Trophoblast cell (in vitro differentiated cells and primary cell): ENCODE measurements around the gene PIR.

ENCODE experiments used
- DNase-seq, 2 donors: peaks; one replicate each; pipeline ENCODE4 v3.0.0-alpha.2; 2016
- H2AFZ ChIP-seq: 2 replicates; pipeline ENCODE4 v1.6.1; 2013; ENCODE audit warnings: low read length, moderate library complexity, mild to moderate bottlenecking; ENCODE audit not compliant: insufficient read depth, poor library complexity
- H2AK5ac ChIP-seq: 2 replicates; pipeline ENCODE4 v1.6.1; 2013; ENCODE audit warnings: mild to moderate bottlenecking, low read length
- H2BK120ac ChIP-seq: 2 replicates; pipeline ENCODE4 v1.6.1; 2013; ENCODE audit warnings: low read length, mild to moderate bottlenecking, moderate library complexity; ENCODE audit not compliant: insufficient read depth, poor library complexity
- H2BK12ac ChIP-seq: 2 replicates; pipeline ENCODE4 v1.6.1; 2013; ENCODE audit warnings: mild to moderate bottlenecking, low read length, moderate library complexity
- H2BK5ac ChIP-seq: 2 replicates; pipeline ENCODE4 v1.6.1; 2013; ENCODE audit warnings: low read length, low read depth, moderate library complexity, mild to moderate bottlenecking; ENCODE audit not compliant: poor library complexity
- H3K14ac ChIP-seq: 2 replicates; pipeline ENCODE4 v1.6.1; 2013; ENCODE audit warnings: mild to moderate bottlenecking, low read length
- H3K18ac ChIP-seq: 2 replicates; pipeline ENCODE4 v1.6.1; 2013; ENCODE audit warnings: mild to moderate bottlenecking, low read length
- H3K23ac ChIP-seq: 2 replicates; pipeline ENCODE4 v1.6.1; 2013; ENCODE audit warnings: low read length
- H3K27ac ChIP-seq: 2 replicates; pipeline ENCODE4 v1.5.1; 2013; ENCODE audit warnings: low read depth, mild to moderate bottlenecking, inconsistent platforms, low read length, moderate library complexity
- H3K27me3 ChIP-seq: 2 replicates; pipeline ENCODE4 v1.6.1; 2013; ENCODE audit warnings: inconsistent platforms, mild to moderate bottlenecking, low read length, moderate library complexity; ENCODE audit not compliant: insufficient read depth
- H3K36me3 ChIP-seq, 2 experiments: 1 replicate in 1 of 2; 2 replicates in 1 of 2; pipeline ENCODE4 v1.6.1; 2013; ENCODE audit warnings: low read length in 2 of 2, mild to moderate bottlenecking in 2 of 2, moderate library complexity in 1 of 2; ENCODE audit not compliant: insufficient read depth in 2 of 2, control insufficient read depth in 1 of 2
- H3K4ac ChIP-seq: 2 replicates; pipeline ENCODE4 v1.6.1; 2013; ENCODE audit warnings: low read depth, mild to moderate bottlenecking, low read length, moderate library complexity
- H3K4me1 ChIP-seq, 2 experiments: 1 replicate in 1 of 2; 2 replicates in 1 of 2; pipeline ENCODE4 v1.6.1; 2013; ENCODE audit warnings: low read length in 2 of 2, mild to moderate bottlenecking in 2 of 2, moderate library complexity in 1 of 2; ENCODE audit not compliant: insufficient read depth in 2 of 2, control insufficient read depth in 1 of 2
- H3K4me2 ChIP-seq: 2 replicates; pipeline ENCODE4 v1.6.1; 2013; ENCODE audit warnings: inconsistent platforms, mild to moderate bottlenecking, low read length, moderate library complexity
- H3K4me3 ChIP-seq: 2 replicates; pipeline ENCODE4 v1.5.1; 2013; ENCODE audit warnings: mild to moderate bottlenecking, low read depth, low read length, inconsistent platforms
- H3K79me1 ChIP-seq: one replicate; pipeline ENCODE4 v1.6.1; 2013; ENCODE audit warnings: low read length
- H3K79me2 ChIP-seq: 2 replicates; pipeline ENCODE4 v1.6.1; 2013; ENCODE audit warnings: low read length, mild to moderate bottlenecking; ENCODE audit not compliant: control insufficient read depth, insufficient read depth, poor library complexity
- H3K9ac ChIP-seq: 2 replicates; pipeline ENCODE4 v1.6.1; 2013; ENCODE audit warnings: mild to moderate bottlenecking, low read length
- H3K9me3 ChIP-seq: 2 replicates; pipeline ENCODE4 v1.6.1; 2013; ENCODE audit warnings: low read depth, mild to moderate bottlenecking, control low read depth, inconsistent platforms, low read length; ENCODE audit not compliant: insufficient read depth
- H4K12ac ChIP-seq: 2 replicates; pipeline ENCODE4 v1.6.1; 2013; ENCODE audit warnings: low read depth, mild to moderate bottlenecking, low read length, moderate library complexity
- H4K8ac ChIP-seq: 2 replicates; pipeline ENCODE4 v1.6.1; 2013; ENCODE audit warnings: low read depth, mild to moderate bottlenecking, low read length, moderate library complexity
- H4K91ac ChIP-seq: one replicate; pipeline ENCODE4 v1.6.1; 2013; ENCODE audit warnings: low read depth, mild to moderate bottlenecking, low read length, moderate library complexity
- WGBS: extraction: QIAGEN DNeasy Blood & Tissue Kit; methylation state at CpG from one replicate; pipeline ENCODE4 v1.1.7; 2013; ENCODE audit warnings: missing lambda C conversion rate; ENCODE audit not compliant: insufficient read length, insufficient coverage; ENCODE audit errors: extremely low coverage; 5-methylcytosine and 5-hydroxymethylcytosine counted together

Gene PIR

DNA sequence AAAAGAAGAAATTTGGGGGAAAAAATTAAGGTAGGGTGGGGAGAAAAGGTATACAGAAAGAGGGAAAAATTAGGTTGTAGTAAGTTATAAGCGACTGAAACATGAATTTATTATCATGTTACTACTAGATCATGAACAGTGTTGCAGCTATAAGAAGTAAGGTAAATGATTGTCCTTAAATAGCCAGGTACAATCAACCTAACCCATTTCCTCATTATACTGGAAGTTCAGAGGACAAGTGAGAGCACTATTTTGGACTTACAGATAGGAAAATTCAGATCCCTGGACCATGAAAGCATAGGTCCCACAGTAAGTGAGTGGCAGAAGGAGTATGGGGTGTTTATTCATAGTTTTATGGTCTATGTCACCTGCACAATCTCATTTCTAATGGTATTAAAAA lies 23.5 kb downstream of the PIR start:
- H3K9ac ChIP-seq = no peak overlapping the region
- WGBS = no CpG with 5 or more reads among the region's 1 CpG

DNA sequence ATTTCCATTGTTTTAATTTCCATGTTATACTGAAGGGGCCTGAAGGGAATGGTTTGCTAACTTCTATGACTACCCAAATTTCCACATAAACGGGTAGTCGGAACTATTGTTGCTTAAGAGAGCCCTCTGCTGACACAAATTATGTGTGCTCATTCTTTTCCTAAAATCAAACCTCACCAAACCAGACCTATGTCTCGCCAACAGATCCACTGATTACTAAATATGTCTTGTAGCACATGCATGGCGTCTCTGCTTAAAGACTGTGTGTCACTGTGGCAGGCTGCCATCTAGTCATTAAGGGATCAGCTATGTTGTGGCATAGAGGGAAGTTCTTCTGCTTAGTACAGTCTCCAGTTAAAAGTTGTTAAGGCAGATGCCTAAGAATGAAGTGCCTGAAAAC lies 25.1 kb downstream of the PIR start:
- H3K23ac ChIP-seq = no peak overlapping the region
- no peaks in the 10 kb centered on the region for H3K79me2 ChIP-seq
- no peak overlapping the region for H2BK5ac ChIP-seq
- no peak overlapping the region for H3K9ac ChIP-seq
- no peaks in the 10 kb centered on the region for H3K36me3 ChIP-seq
- H3K4me2 ChIP-seq = no peak overlapping the region
- no peak overlapping the region for H3K27ac ChIP-seq
- no peak overlapping the region for H2BK120ac ChIP-seq
- no peaks in the 10 kb centered on the region for H3K4me1 ChIP-seq
- no CpG with 5 or more reads among the region's 4 CpGs for WGBS
- no peaks in the 10 kb centered on the region for H3K27me3 ChIP-seq
- no peak overlapping the region for H4K12ac ChIP-seq
- H4K91ac ChIP-seq = no peak overlapping the region
- no peak overlapping the region for H3K4me3 ChIP-seq
- no peaks in the 10 kb centered on the region for H3K9me3 ChIP-seq
- DNase-seq = peak; percentile 15 to 63
- no peak overlapping the region for H3K18ac ChIP-seq
- no peak overlapping the region for H3K14ac ChIP-seq
- no peak overlapping the region for H2AFZ ChIP-seq
- H4K8ac ChIP-seq = no peak overlapping the region
- H3K79me1 ChIP-seq = no peaks in the 10 kb centered on the region
- H3K4ac ChIP-seq = no peak overlapping the region
- no peak overlapping the region for H2BK12ac ChIP-seq
- H2AK5ac ChIP-seq = no peak overlapping the region

More for the DNA sequence above, 23.5 kb downstream of the PIR start:
- Histone ChIP-seq H3K18ac (no peak overlapping the region), H3K27me3 (no peaks in the 10 kb centered on the region), H3K27ac (no peak overlapping the region), H3K4me1 (no peaks in the 10 kb centered on the region), H3K14ac (no peak overlapping the region), H2AFZ (no peak overlapping the region), H4K12ac (no peak overlapping the region), H2BK120ac (no peak overlapping the region), H3K79me1 (no peaks in the 10 kb centered on the region), H3K4me2 (no peak overlapping the region), H2BK5ac (no peak overlapping the region), H4K8ac (no peak overlapping the region), H3K9me3 (no peaks in the 10 kb centered on the region), H3K23ac (no peak overlapping the region), H3K79me2 (no peaks in the 10 kb centered on the region), H4K91ac (no peak overlapping the region), H2AK5ac (no peak overlapping the region), H3K36me3 (no peaks in the 10 kb centered on the region), H3K4me3 (no peak overlapping the region), H2BK12ac (no peak overlapping the region), H3K4ac (no peak overlapping the region)
- DNase-seq = no peak

DNA sequence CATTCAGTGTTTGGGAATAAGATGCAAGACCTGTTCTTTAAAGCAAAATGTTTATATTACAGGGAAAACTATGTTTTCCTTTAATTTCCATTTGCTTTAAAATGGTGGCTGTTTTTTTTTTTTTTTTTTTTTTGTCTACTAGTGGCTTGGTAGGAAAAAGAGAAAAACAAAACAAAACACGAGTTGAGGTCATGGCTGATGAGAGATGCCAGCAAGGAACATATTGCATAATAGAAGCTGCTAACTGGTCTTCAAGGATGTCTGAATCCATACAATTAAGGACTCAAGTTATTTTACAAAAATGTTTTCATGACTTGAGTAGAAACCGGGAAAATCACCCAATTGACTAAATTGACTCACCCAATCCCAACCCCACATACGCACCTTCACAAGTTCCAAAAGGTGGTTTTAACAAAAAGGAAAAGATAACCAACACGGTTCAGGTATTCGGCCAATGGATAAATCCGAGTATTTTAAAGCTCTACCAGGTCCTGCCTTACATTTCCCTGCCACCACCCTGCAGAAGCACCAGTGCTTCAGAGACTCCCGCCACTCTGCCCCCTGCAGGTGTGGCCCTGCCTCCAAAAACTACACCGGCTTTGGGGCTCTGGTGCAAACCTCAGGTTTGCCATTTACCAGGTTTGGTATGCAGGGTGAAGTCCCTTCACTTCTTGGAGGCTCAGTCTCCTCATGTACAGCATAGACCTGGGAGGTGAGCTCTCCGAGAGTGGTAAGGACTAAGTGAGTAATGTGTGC lies 27.1 kb downstream of the PIR start:
- Histone ChIP-seq H3K23ac (no peak overlapping the region), H4K91ac (no peak overlapping the region), H2BK120ac (no peak overlapping the region), H2AFZ (no peak overlapping the region), H3K4me3 (no peak overlapping the region), H3K9me3 (no peaks in the 10 kb centered on the region), H3K27ac (no peak overlapping the region), H3K4me1 (no peaks in the 10 kb centered on the region), H3K14ac (no peak overlapping the region), H4K12ac (no peak overlapping the region), H2AK5ac (no peak overlapping the region), H4K8ac (no peak overlapping the region), H3K9ac (no peak overlapping the region), H2BK12ac (no peak overlapping the region), H3K27me3 (no peaks in the 10 kb centered on the region), H2BK5ac (no peak overlapping the region), H3K4me2 (no peak overlapping the region), H3K36me3 (no peaks in the 10 kb centered on the region), H3K79me1 (no peaks in the 10 kb centered on the region), H3K4ac (no peak overlapping the region), H3K18ac (no peak overlapping the region), H3K79me2 (no peaks in the 10 kb centered on the region)
- no peak for DNase-seq
- WGBS = no CpG with 5 or more reads among the region's 9 CpGs

DNA sequence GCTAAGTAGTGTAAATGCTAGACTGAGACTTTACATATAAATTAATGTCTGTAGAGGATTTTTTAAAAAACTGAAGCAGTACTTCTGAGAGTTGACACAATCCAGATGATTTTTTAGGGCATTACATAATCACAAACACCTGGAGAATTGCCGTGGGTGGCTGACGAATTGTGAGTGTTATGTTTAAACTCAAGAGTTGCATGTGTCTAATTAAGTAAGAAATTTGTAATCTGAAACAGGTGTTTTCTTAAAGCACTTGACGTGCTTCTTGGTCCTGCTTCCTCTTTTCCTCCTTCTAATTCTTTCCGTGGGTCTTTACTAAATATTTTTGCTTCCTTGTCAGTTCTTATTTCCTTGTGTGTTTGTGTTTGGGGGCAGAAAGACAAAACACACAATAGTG lies 27.8 kb downstream of the PIR start:
- Histone ChIP-seq H3K4me2 (no peak overlapping the region), H4K91ac (no peak overlapping the region), H3K23ac (no peak overlapping the region), H3K9ac (no peak overlapping the region), H3K4ac (no peak overlapping the region), H2BK5ac (no peak overlapping the region), H3K9me3 (no peaks in the 10 kb centered on the region), H3K27me3 (no peaks in the 10 kb centered on the region), H4K8ac (no peak overlapping the region), H2BK12ac (no peak overlapping the region), H3K18ac (no peak overlapping the region), H3K14ac (no peak overlapping the region), H4K12ac (no peak overlapping the region), H3K27ac (no peak overlapping the region), H3K36me3 (no peaks in the 10 kb centered on the region), H3K79me2 (no peaks in the 10 kb centered on the region), H2AK5ac (no peak overlapping the region), H2BK120ac (no peak overlapping the region), H2AFZ (no peak overlapping the region), H3K79me1 (no peaks in the 10 kb centered on the region), H3K4me3 (no peak overlapping the region), H3K4me1 (no peaks in the 10 kb centered on the region)
- DNase-seq = no peak
- WGBS = no CpG with 5 or more reads among the region's 4 CpGs
